ENCODE data around the gene BPIFB2.

DNA sequence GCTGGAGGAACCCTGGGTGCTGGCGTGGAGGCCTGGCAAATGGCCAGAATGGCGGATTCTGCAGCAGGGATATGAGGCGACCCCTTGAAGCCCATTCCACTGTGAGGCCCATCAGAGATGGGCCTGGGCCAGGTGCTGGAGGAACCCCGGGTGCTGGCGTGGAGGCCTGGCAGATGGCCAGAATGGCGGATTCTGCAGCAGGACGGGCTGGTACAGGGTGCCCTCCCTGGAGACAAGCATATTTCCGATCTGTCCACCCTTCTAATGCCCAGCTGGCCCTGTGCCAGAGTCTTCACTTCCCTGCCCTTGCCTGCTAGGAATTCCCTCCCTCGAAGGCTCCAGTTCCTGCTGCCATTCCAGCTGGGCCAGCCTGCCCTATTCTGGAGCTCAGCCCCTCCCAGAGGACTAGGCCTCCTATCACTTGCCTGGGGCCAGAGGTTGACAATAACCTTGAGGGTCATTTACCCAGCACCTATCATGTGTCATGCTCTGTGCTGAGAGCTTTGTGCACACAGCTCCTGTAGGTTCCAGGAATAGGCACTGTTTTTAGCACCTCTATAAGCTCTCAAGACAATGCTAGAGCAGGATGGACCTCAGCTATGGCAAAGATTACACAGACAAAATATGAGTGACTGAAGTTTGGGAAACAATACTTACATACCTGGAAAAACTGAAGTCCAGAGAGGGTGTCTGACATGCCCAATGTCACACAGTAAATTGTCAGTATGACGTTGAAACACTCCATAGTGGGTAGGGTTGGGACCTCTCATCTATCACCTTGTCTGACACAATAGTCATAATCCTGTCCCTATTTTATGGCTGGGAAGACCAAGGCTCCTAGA is 24.7 kb upstream of the BPIFB2 start:
- no peak for TF ChIP-seq EZH2 (IDR thresholded peaks at IDR 0.05; ENCODE audit: low read length)
- TF ChIP-seq, protein P1, sequence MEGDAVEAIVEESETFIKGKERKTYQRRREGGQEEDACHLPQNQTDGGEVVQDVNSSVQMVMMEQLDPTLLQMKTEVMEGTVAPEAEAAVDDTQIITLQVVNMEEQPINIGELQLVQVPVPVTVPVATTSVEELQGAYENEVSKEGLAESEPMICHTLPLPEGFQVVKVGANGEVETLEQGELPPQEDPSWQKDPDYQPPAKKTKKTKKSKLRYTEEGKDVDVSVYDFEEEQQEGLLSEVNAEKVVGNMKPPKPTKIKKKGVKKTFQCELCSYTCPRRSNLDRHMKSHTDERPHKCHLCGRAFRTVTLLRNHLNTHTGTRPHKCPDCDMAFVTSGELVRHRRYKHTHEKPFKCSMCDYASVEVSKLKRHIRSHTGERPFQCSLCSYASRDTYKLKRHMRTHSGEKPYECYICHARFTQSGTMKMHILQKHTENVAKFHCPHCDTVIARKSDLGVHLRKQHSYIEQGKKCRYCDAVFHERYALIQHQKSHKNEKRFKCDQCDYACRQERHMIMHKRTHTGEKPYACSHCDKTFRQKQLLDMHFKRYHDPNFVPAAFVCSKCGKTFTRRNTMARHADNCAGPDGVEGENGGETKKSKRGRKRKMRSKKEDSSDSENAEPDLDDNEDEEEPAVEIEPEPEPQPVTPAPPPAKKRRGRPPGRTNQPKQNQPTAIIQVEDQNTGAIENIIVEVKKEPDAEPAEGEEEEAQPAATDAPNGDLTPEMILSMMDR (optimal IDR thresholded peaks at IDR 0.05 in 1 of 3, IDR thresholded peaks at IDR 0.05 in 1 of 3, conservative IDR thresholded peaks at IDR 0.05 in 1 of 3; ENCODE audit: extremely low read depth in 1 of 3, insufficient read depth in 2 of 3, low read length in 3 of 3): no peak

Measured in keratinocyte (primary cell).